Iris pigment epithelial cell (primary cell): ENCODE results near the gene TMEM131L.
"Not testable (repeated sequence)": the region's sequence is repeated elsewhere in the genome, so short reads cannot be mapped to it uniquely, and the experiment has no call there.

ENCODE experiments used
- DNase-seq: peaks from one replicate; pipeline ENCODE4 v3.0.0-alpha.2; 2011; ENCODE audit warnings: low read depth

TMEM131L gene

DNA sequence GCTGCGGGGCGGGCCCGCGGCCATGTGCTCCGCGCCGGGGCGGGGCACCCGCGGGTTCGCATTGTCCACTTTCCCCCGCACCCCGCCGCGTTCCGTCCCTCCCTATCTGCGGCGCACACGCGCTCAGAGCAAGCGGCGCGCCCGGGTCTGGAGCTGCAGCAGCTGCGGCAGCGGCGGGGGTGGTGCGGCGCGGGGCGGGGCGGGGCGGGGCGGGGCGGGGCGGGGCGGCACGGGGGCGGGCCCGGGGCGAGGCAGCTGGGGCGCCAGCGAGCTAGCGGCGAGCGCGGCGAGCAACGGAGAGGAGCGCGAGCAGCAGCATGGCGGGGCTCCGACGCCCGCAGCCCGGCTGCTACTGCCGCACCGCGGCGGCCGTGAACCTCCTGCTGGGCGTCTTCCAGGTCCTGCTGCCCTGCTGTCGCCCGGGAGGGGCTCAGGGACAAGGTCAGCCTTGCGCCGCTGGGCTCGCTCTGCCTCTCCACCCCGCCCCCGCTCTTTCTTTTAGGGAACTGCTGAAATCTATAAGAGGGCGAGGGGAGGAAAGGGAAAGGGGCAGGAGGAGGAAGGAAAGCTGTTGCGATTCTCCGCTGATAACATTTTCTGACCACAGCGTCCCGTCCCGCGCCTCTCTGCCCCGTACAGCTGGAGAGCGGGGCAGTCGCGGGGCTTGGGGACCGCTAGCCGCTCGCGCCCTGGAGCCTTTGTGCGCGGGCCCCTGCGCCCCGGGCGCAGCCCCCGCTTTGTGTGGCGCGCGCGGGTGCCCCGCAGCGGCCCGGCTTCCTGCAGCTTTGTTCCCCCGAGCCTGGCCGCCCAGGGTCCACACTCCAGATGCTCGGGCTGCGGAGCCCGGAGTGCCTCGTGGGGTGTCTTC is at the start of gene TMEM131L:
Gene TMEM131L (plus strand): TSS at position 280 of the 868 bp plus-strand sequence. CDS start 38 bp downstream, at position 318.
- DNase-seq = peak; percentile 71

DNA sequence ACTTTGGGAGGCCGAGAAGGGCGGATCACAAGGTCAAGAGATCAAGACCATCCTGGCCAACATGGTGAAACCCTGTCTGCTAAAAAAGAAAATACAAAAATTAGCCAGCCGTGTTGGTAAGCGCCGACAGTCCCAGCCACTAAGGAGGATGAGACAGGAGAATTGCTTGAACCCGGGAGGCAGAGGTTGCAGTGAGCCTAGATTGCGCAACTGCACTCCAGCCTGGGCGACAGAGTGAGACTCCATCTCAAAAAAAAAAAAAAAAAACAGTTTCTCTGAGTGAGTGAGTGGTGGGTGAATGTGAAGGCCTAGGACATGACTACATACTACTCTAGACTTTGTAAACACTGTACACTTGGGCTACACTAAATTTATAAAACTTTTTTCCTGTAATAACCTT is 49.7 kb upstream of the TMEM131L start:
- DNase-seq = not testable (repeated sequence)

DNA sequence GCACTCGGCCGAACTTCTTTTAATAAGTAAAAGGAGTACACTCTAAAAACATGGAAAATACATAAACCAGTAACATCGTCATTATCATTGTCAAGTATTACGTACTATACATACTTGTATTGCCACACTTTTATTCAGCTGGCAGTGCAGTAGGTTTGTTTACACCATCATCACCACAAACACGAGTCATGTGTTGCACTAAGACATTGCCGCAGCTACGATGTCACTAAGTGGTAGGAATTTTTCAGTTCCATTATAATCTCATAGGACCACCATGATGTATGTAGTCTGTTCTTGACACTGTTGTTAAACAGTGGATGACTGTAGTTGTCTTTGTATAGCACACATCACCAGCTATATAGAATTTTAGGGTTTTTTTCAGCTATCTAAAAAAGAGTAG is 48.0 kb upstream of the TMEM131L start:
- DNase-seq = peak; percentile 46

- peak; percentile 73 for DNase-seq
These were observed 47.6 kb upstream of the TMEM131L start for GRCh38 chr4:153418558-153418957.

DNA sequence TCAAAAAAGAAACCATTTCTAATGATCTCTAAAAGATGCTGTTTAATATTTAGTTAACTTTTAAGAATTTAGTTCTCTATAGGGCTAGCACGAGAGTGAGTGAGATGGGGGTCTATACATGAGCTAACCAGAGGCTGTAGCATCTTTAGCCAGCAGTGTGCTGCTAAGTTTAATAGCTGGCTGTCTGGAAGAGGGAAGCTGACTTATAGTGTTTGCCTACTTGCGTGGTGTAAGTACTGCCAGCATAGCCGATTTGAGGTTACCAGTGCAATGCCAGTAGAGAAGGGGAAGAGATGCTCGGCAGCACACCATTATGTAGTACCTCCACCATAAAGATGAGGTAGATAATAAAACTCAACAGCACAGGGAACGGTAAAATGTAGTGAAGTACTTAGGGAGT is 47.1 kb upstream of the TMEM131L start:
- no peak for DNase-seq

DNA sequence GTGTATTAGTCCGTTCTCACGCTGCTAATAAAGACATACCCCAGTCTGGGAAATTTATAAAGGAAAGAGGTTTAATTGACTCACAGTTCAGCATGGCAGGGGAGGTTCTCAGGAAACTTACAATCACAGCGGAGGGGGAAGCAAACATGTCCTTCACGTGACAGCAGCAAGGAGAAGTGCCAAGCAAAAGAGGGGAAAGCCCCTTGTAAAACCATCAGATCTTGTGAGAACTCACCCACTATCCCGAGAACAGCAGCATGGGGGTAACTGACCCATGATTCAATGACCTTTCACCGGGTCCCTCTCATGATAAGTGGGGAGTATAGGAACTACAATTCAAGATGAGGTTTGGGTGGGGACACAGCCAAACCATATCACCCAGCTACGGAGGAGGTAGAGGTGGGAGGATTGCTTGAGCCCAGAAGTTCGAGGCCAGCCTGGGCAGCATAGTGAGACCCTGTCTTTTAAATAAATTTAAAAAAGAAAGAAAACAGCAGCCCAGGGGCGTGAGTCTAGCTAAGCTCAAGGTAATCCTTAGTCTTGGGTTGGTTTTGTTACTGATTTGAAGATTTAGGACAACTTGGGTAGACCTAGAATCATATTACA is 46.4 kb upstream of the TMEM131L start:
- no peak for DNase-seq

DNA sequence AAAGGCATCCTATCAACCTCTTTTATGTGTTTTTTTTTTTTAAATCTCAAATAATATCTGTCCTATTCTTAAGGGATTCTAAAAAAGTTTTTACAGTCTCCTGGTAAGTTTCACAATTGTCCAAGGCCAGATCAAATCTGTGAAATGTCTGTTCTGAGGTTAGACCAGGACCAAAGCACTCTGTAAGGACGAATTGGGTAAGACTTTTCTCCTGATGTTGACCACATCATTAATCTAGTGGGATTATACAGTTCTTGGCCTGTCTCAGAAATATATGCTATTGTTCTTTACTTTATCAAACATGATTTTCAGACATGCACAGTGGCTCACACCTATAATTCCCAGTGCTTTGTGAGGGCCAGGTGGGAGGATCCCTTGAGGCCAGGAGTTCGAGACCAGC is 45.8 kb upstream of the TMEM131L start:
- peak; percentile 81 for DNase-seq

DNA sequence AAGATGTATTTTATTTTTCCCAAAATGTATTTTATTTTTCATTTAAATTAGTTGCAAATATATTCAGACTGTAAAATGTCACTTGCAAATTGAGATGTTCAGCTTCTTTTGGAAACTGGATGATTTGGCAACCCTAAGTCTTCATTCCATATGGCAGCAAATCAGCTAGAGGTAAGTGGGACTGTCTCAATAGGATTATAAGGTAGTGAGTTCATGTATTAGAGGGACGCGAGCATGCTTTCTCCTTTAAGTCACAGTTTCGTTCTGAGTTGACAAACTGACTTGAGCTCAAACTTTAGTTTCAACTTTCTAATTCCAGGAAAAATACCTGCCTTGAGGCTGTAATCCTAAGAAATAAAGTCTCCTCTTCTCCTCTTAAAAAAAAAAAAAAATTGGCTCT is 44.2 kb upstream of the TMEM131L start:
- no peak for DNase-seq

GRCh38 chr4:153426207-153426885 is 39.8 kb upstream of the TMEM131L start:
- peak; percentile 41 for DNase-seq

- peak; percentile 66 for DNase-seq
These were observed 38.6 kb upstream of the TMEM131L start for GRCh38 chr4:153427363-153428071.

DNA sequence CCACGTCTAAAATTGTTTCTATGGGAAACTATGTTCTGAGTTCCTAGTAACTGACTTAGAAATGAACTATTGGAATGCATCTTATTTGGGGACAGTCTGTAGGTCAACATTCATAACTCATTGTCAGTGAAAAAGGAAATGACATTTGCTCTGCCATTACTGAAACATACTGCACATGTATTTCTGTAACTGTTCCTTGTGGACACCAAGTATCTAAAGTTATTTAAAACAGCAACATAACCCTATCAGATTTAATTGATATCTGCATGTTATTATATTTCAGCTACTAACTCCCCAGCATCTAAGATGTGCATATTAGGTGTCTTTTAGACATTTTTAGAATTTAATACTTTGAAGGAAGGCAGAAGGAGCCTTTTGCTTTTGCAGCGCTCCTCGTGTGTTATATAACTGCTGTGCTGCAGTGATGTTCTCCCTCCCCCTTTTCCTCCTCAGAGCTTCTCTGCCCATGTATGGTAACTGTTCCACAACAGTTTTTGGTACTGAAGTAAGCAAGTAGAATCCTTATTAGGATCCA is 37.2 kb upstream of the TMEM131L start:
- peak; percentile 22 for DNase-seq

- DNase-seq = peak; percentile 97
These were observed 33.0 kb upstream of the TMEM131L start for GRCh38 chr4:153432965-153433753.

- DNase-seq = no peak
These were observed 32.4 kb upstream of the TMEM131L start for GRCh38 chr4:153433754-153434105.

DNA sequence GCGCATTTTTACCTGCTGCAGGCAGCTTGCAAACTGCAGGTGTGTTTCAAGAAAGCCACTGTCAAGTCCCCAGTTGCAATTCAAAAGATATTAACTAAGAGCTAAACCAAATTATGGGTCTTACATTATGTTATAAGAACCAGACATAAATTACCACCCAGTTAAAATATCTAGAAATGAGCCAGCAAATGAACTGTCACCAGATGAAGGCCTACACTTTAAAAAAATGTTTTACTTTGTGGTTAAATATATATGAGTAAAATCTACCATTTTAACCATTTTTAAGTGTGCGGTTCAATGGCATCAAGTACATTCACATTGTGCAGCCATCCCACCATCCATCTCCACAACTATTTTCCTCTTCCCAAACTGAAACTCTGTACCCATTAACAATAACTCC is 32.0 kb upstream of the TMEM131L start:
- DNase-seq = no peak

DNA sequence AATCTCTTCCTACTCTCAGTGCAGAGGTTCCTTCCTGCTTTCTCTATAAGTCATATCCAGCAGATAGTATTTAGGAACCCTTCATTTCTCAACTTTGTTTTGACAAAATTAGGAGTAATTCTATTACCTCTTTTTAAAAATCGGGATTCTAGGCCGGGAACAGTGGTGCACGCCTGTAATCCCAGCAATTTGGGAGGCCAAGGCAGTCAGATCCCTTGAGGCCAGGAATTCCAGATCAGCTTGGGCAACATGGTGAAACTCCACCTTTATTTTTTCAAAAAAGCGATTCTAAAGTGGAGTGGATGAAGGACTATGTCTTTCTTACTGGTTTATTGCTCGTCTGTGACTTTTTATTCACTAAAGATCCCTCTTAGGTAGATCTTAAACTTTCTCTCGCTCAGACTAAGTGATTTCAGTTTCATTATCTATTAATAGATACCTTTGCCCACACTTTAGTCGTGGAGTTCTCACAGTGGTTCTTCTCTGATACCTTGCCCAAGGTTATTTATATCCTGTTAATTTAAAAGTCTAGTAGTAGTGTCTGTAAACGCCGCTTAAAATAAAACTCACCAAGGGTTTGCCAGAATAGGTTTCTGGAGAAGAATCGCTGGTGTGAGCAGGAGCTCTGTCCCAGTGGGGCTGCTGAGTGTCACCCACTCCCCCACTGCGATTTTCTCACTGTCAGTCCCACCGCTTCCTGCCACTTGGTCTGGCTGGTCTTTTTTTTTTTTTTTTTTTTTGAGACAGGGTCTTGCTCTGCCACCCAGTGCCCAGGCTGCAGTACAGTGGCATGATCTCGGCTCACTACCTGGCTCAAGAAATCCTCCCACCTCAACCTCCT is 27.0 kb upstream of the TMEM131L start:
- DNase-seq = no peak

DNA sequence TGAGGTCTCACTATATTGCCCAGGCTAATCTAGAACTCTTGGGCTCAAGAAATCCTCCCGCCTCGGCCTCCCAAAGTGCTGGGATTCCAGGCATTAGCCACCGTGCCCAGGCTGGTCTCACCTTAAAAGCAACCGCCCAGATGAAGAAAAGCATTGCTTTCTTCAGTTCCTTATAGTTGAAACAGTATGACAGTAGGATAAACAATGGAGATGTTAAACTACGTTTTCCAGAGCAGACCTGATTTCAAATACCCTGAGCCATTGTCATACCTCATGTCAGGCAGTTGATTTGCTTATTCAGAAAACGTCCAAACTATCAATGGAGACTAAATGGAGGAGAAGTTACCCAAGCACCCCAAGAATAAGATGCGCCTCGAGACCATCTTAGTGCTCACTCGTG is 26.3 kb upstream of the TMEM131L start:
- DNase-seq = no peak

DNA sequence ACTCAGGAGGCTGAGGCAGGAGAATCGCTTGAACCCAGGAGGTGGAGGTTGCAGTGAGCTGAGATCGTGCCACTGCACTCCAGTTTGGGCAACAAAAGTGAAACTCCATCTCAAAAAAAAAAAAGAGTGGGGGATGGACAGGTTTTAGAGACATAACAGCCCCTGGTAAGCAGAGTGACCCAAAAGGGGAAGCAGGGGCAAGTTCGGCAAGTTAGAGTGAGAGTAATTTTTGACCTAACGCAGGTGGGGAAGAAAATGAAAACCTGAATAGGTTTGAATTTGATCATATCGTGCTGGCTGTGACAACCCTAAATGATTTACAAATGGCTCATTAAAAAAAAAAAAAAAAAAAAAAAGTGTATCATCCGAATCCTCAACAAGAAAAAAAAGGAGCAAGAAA is 25.7 kb upstream of the TMEM131L start:
- DNase-seq = no peak

GRCh38 chr4:153447175-153447905 is 18.8 kb upstream of the TMEM131L start:
- DNase-seq = peak; percentile 84

DNA sequence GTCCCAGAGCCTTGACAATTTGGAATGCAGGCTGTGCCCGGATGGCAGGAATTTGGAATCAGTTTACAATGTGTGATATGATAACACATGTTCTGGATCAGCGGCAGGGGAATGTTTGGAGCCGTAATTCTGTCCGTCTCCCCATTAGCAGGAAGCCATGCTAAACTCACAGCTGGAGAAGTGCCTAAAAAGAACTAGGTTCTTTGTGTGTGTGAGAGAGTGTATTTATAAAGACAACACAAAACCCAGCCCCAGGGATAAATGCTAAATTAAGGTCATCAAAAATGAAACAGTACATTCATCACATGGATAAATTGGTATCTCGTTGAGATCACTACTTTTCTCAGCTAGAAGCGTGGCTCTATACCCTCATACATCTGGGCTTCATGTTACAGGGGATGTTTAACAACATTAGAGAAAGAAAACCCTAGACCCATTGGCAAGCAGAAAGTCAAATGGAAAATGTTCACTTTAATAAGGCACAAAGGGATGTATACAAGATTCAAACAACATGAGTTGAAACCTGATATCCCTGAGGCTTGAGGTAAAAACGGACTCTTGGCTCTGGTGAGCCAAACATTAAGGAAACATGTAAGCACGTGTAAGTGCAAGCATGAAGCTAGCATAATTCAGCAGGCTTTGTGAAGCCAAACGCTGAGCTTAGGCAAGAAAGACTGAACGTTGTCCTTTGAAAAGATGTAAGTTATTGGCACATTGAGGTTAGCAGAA is 18.0 kb upstream of the TMEM131L start:
- DNase-seq = peak; percentile 80
